Stimulated activated CD4-positive, alpha-beta T cell treated with anti-CD3 and anti-CD28 coated beads, Interleukin-12 subunit alpha, Interleukin-12 subunit beta, amount 100 ng/mL, for 4 hours (primary cell): ENCODE measurements around the gene ACER2.
"Not testable (repeated sequence)": the region's sequence is repeated elsewhere in the genome, so short reads cannot be mapped to it uniquely, and the experiment has no call there.

Experiments used
- DNase-seq: peaks from one replicate; pipeline ENCODE4 v3.0.0-alpha.2; 2020

Gene ACER2

DNA sequence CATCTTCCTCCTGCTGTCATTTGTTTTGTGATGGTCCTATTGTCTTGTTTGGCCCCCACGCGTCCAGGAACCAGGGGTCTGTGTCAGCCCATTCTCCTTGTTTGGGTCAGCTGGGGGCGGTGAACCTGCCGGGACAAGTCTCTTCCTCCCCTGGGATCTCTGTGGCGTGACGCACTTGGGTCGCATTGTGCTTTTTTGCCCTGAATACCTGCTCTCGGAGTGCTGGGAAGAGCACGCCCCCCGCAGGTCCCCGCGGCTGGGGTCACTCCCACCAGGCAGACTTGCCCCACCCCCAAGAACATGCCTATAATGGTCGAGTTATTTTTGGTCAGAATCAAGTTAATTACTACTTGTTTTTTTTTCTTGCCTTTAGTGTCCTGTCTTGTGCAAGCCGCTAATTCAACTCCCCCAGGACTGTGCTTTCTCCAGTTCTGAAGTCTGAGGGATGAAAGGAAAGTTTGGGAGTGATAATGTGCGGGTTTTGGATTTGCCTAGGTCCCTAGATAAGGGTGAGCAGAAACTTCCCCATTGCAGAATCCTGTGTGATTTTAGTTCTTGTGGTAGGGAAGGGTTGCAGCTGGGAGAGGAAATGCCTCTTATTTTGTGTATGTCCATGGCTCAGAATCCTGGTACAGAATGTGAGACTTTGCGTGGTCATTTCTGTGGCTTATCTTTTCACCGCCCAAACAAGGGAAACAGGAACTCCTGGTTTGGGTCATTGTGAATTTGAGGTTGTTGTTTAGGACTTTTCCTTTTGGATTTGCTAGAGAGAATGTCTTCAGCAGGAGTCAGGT, 789 bp downstream of the ACER2 start:
- DNase-seq, result no peak

DNA sequence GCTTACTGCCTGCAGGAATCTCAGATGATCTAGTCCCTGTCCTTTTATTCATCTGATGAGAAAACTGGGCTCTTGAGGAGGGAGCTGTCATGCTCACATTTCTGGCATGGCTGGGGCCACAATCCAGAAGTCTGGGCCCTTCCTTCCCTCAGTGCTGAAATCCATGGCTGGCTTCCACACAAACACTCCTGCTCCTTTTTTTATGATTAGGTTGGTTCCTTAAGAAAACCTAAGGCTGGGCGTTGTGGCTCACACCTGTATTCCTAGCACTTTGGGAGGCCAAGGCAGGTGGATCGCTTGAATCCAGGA, 1.3 kb downstream of the ACER2 start:
- DNase-seq, result no peak

DNA sequence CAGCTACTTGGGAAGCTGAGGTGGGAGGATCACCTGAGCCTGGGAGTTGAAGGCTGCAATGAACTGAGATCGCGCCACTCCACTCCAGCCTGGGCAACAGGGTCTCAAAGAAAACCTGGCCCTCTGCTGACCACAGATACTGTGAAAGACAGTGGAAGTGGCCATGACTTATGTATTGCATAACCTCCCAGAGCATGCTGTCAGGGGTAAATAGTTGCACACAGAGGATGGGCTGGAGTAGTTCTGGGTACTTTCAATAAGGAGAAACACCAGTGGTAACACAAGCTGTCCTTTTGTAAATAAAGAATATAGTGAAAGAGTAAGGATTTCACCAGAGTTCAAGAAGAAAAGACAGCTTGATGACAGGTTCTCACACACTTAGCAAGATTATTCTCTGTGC, 1.8 kb downstream of the ACER2 start:
- DNase-seq, result no peak

DNA sequence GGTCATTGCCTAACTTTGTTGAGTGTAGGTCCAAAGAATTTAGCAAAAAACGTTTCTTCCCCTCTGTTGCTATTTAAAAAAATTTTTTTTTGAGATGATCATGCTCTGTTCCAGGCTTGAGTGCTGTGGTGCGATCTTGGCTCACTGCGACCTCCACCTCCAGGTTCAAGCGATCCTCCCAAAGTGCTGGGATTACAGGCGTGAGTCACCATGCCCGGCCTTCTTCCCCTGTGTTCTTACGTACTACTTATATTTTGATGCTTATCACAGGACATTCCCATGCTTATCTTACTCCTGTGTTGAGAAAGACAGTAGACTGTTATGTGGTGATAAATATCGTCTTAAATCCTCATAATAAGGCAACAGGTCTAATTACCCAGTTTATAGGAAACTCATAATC, 2.5 kb downstream of the ACER2 start:
- DNase-seq, result no peak

DNA sequence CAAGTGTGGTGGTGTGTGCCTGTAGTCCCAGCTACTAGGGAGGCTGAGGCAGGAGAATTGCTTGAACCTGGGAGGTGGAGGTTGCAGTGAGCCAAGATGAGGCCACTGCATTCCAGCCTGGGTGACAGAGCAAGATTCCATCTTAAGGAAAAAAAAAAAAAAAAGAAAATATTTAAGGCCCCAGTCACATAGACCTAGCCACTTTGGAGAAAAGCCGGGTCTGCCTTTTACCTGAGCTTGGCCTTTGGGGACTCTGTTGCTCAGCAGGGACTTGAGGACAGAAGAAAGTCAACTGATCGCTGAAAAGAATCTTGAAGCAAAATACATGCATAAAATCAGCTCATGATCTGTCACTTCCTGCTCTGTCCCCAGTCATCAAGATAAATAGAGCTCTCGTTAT, 4.6 kb downstream of the ACER2 start:
- not testable (repeated sequence) for DNase-seq

DNA sequence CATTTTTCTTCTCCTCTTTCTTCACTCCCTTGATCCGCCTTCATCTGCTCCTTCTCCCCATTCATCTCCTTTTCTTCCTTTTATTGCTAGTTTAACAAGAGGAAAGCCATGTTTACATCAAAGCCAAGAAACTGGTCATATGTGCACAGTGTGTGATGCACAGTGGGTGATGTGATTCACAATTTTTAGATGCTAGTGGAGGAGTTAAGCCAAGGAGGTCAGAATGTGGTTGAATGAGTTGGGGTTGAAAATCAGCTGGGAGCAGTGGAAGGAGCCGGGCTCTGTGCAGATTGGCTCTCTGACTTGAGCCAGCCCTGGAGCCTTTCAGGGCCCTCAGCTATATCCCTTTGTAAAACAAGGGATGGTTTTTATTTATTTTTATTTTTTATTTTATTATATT, 7.3 kb downstream of the ACER2 start:
- no peak for DNase-seq

DNA sequence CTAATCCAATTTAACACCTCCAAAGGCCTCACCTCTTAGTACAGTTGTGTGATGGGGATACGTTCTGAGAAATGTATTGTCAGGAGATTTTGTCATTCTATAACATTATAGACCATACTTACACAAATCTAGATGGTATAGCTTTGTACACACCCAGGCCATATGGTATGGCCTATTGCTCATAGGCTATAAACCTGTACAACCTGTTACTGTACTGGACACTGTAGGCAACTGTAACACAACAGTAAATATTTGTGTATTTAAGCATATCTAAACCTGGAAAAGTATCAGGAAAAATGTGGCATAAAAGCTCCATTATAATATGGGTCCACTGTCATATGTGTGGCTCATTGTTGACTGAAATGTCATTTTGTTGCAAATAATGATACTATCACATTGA, 12.1 kb downstream of the ACER2 start:
- no peak for DNase-seq

DNA sequence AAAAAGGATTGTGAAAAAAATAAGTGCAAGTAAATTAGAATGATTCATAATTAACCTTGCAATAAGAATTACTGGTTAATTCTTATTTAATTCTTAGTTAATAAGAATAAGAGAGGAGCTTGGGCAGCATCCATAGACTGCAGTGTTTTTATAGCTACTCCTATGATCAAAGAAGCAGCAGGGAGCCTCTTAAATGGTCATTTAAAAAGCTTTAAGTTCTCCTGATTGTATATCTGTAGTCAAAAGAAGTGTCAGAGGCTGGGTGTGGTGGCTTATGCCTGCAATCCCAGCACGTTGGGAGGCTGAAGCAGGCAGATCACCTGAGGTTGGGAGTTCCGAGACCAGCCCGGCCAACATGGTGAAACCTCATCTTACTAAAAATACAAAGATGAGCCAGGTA, 14.4 kb downstream of the ACER2 start:
- no peak for DNase-seq

DNA sequence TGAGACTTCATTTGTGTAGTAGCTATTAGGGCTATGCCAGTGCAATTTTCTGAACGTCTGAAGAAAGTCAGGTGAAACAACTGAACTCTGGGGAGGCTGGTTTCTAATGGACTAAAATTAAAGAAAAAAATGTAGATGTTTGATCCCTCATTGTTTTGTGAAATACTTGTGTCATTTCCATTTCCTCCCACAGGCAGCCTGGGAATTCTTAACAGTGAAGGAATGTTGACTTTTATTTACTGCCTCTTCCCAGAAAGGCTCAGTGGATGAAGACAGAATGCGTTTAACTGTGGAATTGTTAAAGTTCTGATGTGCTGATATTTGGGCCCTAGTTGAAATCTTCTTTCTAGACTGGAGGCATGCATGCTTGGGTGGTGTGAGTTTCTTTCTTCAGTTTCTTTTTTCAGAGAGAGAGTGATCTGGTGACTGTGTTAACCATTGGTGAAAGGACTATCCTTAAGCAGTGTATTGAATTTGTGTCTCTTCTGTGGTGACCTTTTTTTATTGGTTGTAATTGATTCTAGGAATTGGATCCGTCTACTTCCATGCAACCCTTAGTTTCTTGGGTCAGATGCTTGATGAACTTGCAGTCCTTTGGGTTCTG, 15.5 kb downstream of the ACER2 start:
- DNase-seq, result no peak

DNA sequence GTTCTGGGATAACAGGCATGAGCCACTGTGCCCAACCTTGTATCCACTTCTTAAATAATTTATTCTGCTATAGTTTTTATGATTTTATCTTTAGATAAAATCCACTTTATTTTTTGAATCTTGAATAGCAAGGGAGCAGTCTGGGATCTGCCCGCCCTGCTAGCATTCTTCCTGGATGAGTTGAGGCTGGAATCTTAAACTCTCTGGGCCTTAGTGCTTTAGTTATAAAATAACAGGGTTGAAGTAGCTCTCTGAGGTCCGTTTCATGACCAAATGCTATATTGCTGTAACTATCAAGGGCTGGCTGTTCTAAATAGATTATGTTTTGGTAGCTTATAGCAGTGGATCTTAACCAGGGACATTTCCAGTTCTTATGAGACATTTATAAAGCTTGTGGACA, 20.8 kb downstream of the ACER2 start:
- no peak for DNase-seq

DNA sequence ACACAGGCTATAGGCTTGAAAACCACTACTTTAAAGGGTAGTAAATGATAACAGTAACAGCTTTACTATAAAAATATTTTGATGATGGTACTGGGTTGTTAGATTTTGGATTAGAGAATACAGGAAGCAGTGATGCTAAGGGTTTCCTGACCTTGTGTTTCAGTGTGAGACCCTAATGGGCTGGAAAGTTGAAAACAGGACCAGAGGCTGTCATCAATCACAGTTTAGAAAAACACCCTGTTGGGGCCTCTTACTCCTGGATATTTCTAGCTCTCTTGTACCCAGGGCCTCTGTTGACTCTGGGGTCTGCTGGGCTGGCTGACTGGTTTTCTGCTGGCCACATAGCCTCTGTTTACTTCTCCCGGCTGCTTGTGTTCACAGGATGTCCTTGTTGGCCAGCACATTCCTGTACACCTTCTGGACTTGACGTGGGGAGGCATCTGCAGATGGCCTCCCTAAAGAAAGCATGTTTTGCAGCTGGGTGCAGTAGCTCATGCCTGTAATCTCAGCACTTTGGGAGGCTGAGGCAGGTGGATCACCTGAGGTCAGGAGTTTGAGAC, 21.5 kb downstream of the ACER2 start:
- no peak for DNase-seq

DNA sequence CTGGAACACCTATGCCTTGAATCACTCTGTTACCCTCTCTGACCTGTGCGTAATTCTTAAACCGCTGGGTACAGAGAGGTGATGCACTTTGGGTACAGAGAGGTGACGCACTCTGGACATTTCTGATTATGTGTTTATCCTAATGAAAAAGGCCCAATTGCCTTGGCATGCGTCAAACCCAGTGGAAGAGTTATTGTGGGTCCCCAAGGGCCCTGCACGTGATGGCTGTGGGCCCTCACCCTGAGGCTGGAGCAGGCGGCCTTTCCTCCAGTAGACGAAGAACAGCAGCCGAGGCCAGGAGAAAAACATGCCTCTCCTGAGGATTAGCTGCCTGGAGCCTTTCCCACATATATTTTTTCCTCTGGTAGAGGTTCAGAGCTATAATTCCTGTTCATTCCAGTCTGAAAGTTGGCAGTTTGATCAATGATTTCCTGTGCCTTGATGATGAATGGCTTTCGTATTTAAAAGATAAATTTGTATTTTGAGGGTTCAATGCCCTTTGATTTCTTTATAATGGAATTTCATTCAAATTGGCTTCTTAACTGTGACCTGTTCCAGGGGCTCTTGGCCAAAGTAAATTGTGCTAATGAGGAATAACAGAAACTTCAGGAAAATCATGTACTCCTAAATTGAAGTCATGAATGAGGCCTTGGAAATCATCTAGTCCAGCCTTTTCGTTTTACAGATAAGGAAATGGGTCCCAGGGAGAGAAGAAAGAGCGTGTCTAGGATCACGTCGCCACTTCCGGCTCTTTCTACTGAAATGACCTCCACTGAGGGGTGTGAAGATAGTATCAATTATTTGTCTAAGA, 22.8 kb downstream of the ACER2 start:
- no peak for DNase-seq

DNA sequence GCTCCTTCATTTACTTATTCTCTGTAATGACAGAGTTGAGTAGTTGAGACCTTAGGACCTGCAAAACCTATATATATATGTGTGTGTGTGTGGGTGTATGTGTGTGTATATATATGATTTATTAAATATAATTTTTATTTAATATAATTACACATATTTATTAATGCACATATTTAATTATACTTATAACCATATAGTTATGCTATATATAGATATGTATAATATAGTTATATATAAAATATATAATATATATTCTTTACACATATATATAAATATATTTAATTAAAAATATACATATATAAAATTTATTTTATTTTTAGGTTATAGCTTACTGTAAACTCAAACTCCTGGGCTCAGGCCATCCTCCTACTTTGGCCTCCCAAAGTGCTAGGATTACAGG, 23.7 kb downstream of the ACER2 start:
- no peak for DNase-seq

DNA sequence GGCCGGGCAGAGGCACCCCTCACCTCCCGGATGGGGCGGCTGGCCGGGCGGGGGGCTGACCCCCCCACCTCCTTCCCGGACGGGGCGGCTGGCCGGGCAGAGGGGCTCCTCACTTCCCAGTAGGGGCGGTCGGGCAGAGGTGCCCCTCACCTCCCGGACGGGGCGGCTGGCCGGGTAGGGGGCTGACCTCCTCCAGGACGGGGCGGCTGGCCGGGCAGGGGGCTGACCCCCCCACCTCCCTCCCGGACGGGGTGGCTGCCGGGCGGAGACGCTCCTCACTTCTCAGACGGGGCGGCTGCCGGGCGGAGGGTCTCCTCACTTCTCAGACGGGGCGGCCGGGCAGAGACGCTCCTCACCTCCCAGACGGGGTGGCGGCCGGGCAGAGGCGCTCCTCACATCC, 24.9 kb downstream of the ACER2 start:
- DNase-seq, result not testable (repeated sequence)

DNA sequence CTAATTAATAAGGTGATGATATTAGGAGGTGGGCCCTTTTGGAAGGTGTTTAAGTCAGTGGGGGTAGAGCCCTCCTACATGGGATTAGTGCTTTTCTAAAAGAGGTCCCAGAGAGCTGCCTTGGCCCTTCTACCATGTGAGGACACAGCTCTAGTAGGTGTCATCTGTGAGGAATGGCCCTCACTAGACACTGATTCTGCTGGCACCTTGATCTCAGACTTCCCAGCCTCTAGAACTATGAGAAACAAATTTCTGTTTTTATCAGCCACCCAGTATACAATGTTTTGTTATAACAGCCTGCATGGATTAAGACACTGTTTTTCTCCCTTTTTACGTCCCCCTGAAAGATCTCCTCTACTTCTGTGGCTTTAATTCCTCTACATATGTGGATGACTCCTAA, 31.6 kb downstream of the ACER2 start:
- no peak for DNase-seq

DNA sequence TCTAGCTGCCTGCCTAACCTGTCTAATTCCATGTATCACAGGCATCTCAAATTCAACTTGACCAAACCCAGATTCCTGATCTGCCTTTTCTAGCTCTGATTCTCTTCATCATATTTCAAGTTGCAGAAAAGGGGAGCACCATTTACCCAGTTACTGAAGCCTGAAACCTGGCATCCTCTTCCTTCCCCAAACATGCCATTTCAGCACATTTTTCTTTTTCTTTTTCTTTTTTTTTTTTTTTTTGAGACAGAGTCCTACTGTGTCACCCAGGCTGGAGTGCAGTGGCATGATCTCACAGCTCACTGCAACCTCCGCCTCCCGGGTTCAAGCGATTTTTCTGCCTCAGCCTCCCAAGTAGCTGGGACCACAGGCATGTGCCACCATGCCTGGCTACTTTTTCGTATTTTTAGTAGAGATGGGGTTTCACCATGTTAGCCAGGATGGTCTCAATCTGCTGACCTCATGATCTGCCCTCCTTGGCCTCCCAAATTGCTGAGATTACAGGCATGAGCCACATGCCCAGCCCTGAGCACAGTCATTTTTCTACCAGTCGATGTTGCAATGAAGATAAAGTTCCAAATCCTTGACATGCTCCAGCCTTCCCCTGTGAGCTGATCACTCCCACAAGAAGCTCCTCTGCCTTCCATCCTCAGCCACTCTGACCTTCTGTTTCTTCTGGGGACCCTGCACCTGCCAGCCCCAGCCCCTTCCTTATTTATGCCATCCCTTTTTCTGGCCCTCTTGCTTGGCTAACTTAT, 32.2 kb downstream of the ACER2 start:
- DNase-seq, result no peak

DNA sequence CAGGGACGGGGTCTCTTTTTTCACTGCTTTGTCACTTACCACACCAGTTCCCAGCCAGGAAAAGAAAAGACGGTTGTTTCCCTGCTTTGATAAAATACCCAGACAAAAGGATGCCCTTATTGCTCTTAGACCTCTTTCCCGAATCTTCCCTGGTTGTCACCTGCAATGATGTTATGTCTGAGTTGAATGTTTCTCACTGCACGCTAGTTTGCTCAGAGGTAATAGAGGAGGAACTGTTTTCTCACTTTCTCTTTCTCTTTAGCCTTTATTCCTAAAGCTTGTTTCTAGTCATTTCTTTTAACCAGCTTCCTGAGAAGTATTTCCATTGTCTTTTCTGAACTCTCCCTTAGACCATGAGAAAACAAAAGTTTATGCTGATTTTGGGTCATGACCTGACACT, 32.9 kb downstream of the ACER2 start:
- DNase-seq, result no peak

DNA sequence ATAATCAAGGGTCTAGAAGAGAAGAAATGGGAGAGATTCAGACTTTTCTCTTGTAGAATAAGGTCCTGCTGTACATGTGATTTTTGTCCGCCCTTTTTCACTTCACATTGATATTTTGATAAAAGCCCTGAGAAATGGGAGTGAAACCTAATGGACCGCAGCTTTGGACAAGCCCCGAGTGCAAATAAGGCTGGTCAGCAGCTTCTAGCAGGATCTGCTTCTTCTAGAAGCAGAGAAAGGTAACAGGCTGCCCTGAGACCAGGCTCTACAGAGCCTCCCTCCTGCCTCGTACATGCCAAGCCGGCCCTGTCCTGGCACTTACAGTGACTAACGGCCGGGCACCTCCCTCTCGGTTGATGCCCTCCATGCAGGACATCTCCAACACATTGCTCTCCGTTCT, 33.4 kb downstream of the ACER2 start:
- no peak for DNase-seq

DNA sequence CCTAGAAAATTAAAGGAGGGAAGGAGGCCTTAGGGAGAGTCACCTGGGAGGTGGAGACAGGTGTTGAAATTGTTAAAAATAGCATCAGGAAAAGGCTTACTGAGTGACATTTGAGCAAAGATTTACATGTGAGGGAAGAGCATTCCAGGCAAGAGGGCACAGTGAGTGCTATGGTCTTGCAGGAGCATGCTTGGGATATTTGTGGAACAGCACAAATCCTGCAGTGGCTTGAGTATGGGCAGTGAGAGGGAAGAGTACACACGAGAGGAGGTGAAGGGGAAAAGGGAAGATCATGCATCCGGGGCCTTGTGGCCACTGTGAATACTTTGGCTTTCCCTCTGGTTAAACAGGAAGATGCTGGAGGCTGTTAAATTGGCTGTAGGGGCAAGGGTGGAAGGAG, 36.6 kb downstream of the ACER2 start:
- DNase-seq, result no peak

DNA sequence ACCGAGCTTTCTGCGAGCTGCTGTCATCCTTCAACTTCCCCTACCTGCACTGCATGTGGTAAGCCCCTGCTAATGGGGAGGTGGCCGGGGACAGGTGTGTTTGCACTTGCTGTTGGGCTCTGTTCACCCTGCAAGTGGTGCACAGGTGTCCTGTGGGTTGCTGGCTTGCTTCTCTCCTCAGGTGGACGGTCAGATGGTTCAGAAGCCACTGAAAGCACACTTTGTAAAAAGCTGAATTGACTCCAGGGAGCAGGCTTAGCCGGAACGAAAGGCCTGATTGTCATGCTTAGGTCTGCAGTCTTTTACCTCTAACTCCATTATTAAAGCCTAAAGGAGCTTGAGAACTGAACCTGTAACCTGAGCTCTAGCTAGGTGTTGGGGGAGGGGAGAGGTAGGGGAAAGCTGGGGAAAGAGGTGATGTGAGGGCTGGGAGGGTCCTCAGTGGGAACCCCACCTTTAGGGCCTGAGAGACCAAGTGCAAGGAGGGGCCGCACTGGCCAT, 37.6 kb downstream of the ACER2 start:
- no peak for DNase-seq

DNA sequence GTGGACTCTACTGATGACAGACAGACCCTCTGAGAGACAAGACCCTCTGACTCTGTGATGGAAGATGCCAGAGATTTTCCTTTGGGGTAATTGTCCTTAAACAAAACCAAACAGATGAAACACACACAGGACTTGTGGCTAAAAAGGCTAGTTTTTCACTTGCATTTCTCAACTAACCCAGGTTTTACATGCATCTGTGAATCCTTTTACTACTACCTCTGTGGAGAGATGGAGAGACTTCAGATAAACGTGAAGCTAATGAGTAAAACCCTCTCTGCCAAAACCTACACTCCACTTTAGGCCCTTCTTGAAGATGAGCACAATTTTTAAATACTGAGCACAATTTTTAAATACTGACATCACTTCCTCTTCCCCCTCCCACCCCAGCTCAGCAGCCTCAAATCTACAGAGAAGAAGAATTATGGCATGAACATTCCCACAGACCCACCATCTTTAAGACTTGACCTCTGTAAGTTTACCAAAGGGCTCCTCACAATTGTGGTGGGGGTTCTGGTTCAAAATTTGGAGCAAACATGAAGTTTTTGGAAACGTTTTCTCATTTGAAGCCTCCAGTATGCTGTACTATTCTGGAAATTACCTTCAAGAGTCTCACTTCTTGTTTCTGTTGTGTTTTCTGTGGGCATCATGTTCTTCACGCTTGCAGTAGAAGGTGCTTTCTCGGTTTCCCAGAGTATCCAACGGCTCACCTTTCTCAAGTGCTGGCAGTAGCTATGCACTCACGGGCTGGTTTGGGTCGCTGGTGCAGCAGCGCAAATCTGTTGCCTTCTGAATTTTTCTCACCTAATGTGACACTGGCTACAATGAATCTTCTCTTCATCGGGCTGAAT, 42.7 kb downstream of the ACER2 start:
- no peak for DNase-seq

DNA sequence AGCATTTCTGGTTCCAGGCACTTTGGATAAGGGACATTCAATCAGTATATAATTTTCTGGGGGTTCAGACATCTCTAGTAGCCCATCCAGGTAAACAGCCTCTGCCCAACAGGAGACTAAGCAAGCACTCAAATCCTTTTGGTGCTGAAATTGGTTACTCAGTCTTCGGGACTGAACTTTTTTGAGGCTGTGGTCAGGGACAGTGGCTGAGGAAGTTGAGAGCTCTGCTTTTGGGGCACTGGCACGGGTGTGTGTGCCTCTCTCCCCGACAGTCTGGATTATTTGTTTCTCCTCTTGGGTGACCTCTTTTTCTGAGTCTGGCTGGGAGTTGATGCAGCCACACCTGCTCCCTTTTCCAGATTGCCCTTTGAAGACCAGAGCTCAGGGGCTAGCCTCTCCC, 47.6 kb downstream of the ACER2 start:
- no peak for DNase-seq
